ENCODE measurements around the gene PREPL.

DNA sequence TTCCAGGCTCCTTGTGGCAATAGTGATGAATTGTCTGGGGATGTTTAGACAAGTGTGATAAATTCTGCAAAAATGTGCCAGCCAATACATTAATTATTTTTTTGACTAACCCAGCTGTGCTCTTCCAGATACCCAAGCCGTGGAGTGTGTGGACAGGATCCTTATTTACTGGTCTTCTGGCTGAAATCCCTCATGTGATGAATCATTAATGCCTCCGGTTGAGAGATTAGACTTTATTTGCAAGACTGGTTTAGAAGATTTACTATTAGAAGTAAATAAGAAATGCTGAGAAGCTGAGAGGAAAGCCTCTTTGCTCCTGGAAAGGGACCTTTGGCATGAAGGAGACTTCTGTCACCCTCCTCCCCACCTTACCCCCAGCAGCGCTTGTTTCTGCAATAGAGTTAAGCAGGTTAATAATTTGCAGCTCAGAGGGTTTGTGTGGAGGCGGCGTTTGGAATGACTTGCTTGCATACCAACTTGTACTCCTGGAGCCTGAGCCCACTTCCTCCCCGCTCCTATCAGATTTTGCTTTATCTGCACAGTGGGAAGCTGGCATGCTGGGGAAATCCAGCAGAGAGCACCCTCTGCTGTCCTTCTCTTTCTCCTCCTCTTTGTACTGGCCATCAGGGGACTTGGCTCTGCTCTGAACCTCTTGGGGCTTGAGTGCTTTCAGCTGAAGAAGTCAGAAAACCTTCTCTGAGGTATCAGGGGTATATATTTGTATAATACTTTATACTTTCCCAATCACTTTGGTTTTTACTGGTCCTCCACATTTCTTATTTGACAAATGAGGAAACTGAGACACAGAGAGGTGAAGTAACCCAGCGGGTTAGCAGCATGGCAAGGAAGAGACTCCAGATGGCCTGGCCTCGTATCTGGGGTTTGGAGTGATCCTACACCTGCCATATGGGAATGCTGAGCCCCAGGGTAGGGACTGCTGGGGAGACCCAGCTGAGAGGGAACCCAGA, 69.7 kb downstream of the PREPL start:
- TF ChIP-seq ZEB2 (tag by site-specific recombination; IDR thresholded peaks at IDR 0.05) (no peak), YY1 (tag by site-specific recombination; IDR thresholded peaks at IDR 0.05) (no peak)
- TF ChIP-seq, protein P1, sequence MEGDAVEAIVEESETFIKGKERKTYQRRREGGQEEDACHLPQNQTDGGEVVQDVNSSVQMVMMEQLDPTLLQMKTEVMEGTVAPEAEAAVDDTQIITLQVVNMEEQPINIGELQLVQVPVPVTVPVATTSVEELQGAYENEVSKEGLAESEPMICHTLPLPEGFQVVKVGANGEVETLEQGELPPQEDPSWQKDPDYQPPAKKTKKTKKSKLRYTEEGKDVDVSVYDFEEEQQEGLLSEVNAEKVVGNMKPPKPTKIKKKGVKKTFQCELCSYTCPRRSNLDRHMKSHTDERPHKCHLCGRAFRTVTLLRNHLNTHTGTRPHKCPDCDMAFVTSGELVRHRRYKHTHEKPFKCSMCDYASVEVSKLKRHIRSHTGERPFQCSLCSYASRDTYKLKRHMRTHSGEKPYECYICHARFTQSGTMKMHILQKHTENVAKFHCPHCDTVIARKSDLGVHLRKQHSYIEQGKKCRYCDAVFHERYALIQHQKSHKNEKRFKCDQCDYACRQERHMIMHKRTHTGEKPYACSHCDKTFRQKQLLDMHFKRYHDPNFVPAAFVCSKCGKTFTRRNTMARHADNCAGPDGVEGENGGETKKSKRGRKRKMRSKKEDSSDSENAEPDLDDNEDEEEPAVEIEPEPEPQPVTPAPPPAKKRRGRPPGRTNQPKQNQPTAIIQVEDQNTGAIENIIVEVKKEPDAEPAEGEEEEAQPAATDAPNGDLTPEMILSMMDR (tag by site-specific recombination; IDR thresholded peaks at IDR 0.05) = peak; percentile 69
